Measurements from ENCODE around the gene NLE1. TPM values are rescaled to one million over a fixed set of nuclear protein-coding genes. Genes with fewer than 3 reads are reported as not detected.
A peak's percentile ranks its signal among the peaks of the same experiment; 100 is the strongest.
"Not testable (repeated sequence)": the region's sequence is repeated elsewhere in the genome, so short reads cannot be mapped to it uniquely, and the experiment has no call there.

The NLE1 gene
- total RNA-seq, 1 donor from 2014 or later, result 4.2 TPM

DNA sequence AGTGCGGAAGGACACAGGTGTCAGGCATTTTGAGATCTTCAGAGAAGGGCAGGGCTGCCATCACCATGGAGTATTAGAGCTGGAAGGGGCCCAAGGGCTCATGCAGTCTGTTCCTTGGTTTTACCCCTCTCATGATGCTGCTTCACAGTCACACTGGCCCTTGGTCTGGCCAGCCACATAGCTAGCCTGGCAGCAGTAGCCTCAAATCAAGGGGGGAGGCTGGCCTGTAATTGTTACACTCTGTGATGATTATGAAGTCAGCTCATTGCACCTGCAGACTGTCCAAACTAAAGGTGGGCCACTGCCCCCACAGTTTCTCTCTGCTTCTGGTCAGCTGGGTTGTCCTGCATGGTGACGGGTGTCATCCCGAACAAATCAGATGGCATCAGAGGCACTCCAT is 20.8 kb downstream of the NLE1 start, which contains the start of gene FNDC8:
Gene FNDC8, plus strand, starts transcription at position 301 of the 400 bp plus-strand sequence. Its CDS starts 79 bp downstream, at position 380.
- intact Hi-C loops (cut with micrococcal nuclease), result loop anchor here (10.0 kb wide), 1 partner anchor 127 kb away; no protein-coding TSS in a partner anchor
- no peaks in the 10 kb centered on the region for H3K36me3 ChIP-seq
- DNase-seq, result no peak

DNA sequence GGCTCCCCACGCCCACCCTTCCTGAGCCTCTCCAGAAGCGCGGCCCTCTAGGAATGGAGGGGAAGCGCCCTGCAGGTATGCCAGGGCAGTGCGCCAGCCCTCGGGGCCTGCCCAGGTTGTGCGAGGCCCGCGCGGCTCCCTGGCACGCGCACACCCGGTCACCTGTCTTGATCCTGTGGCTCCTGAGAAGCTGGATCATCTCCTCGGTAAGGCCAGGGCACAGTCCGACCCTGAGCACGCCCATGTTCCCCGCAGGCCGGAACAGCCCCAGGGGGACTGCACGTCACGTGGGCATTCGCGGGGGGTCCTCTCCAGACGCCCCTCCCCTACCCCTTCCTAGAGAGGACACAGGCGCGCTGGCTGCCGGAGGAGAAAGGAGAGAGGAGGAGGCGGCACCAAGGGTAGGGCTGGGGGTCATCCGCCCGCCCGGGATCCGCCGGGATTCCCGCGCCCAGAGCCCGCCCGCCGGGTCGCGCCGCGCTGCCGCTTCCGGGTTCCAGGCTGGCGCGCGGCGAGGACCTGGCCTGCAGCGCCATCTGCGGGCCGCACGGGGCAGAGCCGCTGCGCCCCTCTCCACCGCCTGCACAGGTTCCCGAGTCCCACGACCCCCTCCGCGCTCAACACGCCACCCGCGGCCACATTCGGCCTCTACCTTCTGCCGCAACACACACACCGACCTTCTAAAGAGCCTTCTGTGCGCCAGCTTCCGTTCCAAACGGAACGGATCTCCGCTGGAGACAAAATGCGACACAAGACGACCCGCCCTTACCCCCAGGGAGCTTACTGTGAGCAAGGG is 22.5 kb downstream of the NLE1 start, which contains the start of gene RAD51D:
Gene RAD51D, minus strand, starts transcription at position 491 of the 796 bp plus-strand sequence. Its CDS starts 247 bp downstream, at position 244.
- Histone ChIP-seq H3K27me3 (ENCODE audit: low read depth) (no peaks in the 10 kb centered on the region), H3K27ac (replicated peaks) (peak within 1 kb of the TSS; percentile 77), H3K9me3 (replicated peaks) (no peaks in the 10 kb centered on the region), H3K4me1 (peaks cover 23% of the 10 kb centered on the region), H3K4me3 (peak within 1 kb of the TSS; percentile 85), H3K36me3 (no peaks in the 10 kb centered on the region)
- TF ChIP-seq, protein P1, sequence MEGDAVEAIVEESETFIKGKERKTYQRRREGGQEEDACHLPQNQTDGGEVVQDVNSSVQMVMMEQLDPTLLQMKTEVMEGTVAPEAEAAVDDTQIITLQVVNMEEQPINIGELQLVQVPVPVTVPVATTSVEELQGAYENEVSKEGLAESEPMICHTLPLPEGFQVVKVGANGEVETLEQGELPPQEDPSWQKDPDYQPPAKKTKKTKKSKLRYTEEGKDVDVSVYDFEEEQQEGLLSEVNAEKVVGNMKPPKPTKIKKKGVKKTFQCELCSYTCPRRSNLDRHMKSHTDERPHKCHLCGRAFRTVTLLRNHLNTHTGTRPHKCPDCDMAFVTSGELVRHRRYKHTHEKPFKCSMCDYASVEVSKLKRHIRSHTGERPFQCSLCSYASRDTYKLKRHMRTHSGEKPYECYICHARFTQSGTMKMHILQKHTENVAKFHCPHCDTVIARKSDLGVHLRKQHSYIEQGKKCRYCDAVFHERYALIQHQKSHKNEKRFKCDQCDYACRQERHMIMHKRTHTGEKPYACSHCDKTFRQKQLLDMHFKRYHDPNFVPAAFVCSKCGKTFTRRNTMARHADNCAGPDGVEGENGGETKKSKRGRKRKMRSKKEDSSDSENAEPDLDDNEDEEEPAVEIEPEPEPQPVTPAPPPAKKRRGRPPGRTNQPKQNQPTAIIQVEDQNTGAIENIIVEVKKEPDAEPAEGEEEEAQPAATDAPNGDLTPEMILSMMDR (IDR thresholded peaks at IDR 0.05; ENCODE audit: borderline replicate concordance), result peak; percentile 94
- DNase-seq, result peak; percentile 77
- intact Hi-C loops (cut with micrococcal nuclease), result loop anchor here (10.0 kb wide), 2 partner anchors 125 to 695 kb away; no protein-coding TSS in a partner anchor

More for the DNA sequence above, 20.8 kb downstream of the NLE1 start, which contains the start of gene FNDC8:
- Histone ChIP-seq H3K27ac (replicated peaks) (no peak within 1 kb of the TSS), H3K4me3 (no peak within 1 kb of the TSS), H3K27me3 (ENCODE audit: low read depth) (no peaks in the 10 kb centered on the region), H3K4me1 (peaks cover 23% of the 10 kb centered on the region), H3K9me3 (replicated peaks) (no peaks in the 10 kb centered on the region)
- TF ChIP-seq, protein P1 (IDR thresholded peaks at IDR 0.05; ENCODE audit: borderline replicate concordance), result no peak

DNA sequence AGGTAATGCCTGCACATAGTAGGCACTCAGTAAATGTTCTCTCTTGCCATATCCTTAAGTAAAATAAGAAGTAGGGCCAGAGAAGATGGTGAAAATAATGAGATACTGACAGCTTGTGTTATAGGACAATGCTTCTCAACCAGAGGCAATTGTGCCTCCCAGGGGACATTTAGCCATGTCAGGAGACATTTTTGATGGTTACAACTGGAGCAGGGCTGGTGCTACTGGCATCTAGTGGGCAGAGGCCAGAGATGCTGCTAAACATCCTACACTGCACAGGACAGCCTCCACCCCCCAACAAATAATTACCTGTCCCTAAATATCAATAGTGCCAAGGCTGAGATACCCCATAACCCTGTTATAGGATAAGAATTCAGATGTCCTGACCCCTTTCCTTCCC is 24.1 kb downstream of the NLE1 start:
- Histone ChIP-seq H3K27ac (replicated peaks) (no peak overlapping the region), H3K4me3 (no peak overlapping the region), H3K9me3 (replicated peaks) (no peaks in the 10 kb centered on the region), H3K27me3 (ENCODE audit: low read depth) (no peaks in the 10 kb centered on the region), H3K4me1 (peaks cover 23% of the 10 kb centered on the region), H3K36me3 (no peaks in the 10 kb centered on the region)
- no peak for DNase-seq
- intact Hi-C loops (cut with micrococcal nuclease), result loop anchor here (10.0 kb wide), 1 partner anchor 693 kb away; no protein-coding TSS in a partner anchor
- TF ChIP-seq, protein P1 (IDR thresholded peaks at IDR 0.05; ENCODE audit: borderline replicate concordance), result no peak

DNA sequence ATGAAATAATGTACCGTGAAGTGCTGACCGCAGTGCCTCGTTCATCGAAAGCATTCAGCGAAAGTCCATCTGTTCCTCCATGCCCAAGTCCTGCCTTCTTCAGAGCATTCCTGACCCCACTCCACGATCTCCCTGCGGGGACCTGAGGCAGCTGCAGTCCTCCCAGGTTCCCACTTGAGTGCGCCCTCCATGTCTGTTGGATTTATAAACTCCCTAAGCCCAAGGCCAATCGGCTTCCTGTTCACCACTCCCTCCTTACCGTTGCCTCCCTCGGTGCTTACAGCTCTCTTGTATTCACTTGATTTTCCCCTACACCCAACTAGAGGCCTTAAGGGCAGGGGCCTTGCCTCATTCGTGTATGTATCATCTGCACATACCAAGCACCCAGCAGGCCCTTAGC is 25.3 kb downstream of the NLE1 start:
- peaks cover 23% of the 10 kb centered on the region for H3K4me1 ChIP-seq
- H3K4me3 ChIP-seq, result no peak overlapping the region
- no peak overlapping the region for H3K27ac ChIP-seq (replicated peaks)
- no peaks in the 10 kb centered on the region for H3K9me3 ChIP-seq (replicated peaks)
- H3K27me3 ChIP-seq (ENCODE audit: low read depth), result no peaks in the 10 kb centered on the region
- intact Hi-C loops (cut with micrococcal nuclease), result loop anchor here (10.0 kb wide), 1 partner anchor 692 kb away; no protein-coding TSS in a partner anchor
- no peaks in the 10 kb centered on the region for H3K36me3 ChIP-seq
- no peak for DNase-seq
- TF ChIP-seq, protein P1 (IDR thresholded peaks at IDR 0.05; ENCODE audit: borderline replicate concordance), result no peak

DNA sequence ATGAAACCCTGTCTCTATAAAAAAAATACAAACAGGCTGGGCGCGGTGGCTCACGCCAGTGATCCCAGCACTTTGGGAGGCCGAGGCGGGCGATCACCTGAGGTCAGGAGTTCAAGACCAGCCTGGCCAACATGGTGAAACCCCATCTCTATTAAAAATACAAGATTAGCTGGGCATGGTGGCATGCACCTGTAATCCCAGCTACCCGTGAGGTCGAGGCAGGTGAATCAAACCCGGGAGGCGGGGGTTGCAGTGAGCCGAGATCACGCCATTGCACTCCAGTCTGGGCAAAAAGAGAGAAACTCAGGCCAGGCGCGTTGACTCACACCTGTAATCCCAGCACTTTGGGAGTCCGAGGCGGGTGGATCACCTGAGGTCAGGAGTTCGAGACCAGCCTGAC is 31.3 kb downstream of the NLE1 start:
- not testable (repeated sequence) for H3K9me3 ChIP-seq (replicated peaks); H3K4me1 ChIP-seq; H3K27ac ChIP-seq (replicated peaks); H3K27me3 ChIP-seq (ENCODE audit: low read depth); DNase-seq; H3K4me3 ChIP-seq
- H3K36me3 ChIP-seq, result peaks cover 13% of the 10 kb centered on the region
- intact Hi-C loops (cut with micrococcal nuclease), result loop anchor here (10.0 kb wide), 1 partner anchor 686 kb away; no protein-coding TSS in a partner anchor
